ENCODE results near the gene PLCD3. TPM values are rescaled to one million over a fixed set of nuclear protein-coding genes. Genes with fewer than 3 reads are reported as not detected.
A peak's percentile ranks its signal among the peaks of the same experiment; 100 is the strongest.

The PLCD3 gene
- total and polyA plus RNA-seq, 9 of the 15 experiments (the other 6 are each of a cell fraction or from before 2014, with no cell fraction given): 0.20 to 22.6 (median 7.5) TPM

DNA sequence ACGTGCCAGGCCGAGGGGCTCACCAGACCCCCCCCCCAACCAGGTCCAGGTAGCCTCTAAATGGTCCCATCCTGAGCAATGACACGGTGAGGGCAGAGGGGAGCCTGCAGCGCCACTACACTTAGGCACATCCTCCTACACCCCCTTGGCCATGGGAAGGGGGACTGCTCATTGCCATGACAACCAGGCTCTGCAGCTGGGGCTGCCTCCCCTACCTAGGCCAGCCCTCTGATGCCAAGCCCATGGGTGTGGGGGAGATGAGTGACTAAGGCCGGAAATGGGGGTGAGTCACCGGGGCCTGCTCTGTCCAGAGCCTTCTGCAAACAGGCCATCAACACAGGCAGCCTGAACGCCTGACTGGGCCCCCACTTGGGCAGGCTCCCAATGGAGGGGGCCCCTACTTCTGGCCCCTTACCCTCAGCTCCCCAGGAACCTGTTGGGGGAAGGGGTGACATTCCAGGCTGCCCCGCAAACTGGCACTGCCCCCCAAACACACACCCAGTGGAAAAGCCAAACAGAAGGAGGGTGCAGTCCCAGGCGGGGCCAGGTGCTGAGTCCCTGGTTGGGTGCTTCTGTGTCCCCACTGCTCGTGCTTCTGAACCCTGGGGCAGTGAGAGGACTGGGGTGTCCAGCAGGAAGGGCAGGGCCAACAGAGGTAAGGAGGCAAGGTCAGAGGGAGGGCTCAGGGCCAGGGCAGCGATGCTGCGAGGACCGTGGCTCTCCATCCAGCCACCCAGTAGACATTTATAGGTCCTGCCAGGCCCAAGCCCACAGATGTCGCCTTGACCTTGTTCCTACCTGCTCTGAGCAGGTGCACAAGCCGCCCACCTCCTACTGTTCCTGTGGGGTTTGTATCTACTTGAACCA lies 8.2 kb downstream of the PLCD3 start (continued):
- TF ChIP-seq NFIC (IDR thresholded peaks at IDR 0.05) (peak; percentile 53), NCOA2 (IDR thresholded peaks at IDR 0.05; ENCODE audit: partially characterized antibody in 2 of 2) (no peak), ZSCAN32 (CRISPR knock-in tag; IDR thresholded peaks at IDR 0.05) (no peak), MTA2 (IDR thresholded peaks at IDR 0.05; ENCODE audit: low read depth) (no peak), MAFK (IDR thresholded peaks at IDR 0.05; ENCODE audit: low read length) (no peak), ZNF717 (CRISPR knock-in tag; IDR thresholded peaks at IDR 0.05) (no peak), ZNF347 (CRISPR knock-in tag; IDR thresholded peaks at IDR 0.05; ENCODE audit: low read depth) (no peak), KLF16 (IDR thresholded peaks at IDR 0.05) (no peak), ZNF551 (CRISPR knock-in tag; IDR thresholded peaks at IDR 0.05) (no peak), CCNT2 (IDR thresholded peaks at IDR 0.05; ENCODE audit: borderline replicate concordance, extremely low read depth, insufficient read length, low read depth, low read length) (no peak), ZFX (CRISPR knock-in tag; IDR thresholded peaks at IDR 0.05) (peak; percentile 83), ZNF384 (IDR thresholded peaks at IDR 0.05; ENCODE audit: low read depth, low read length) (no peak), ZNF75A (CRISPR knock-in tag; IDR thresholded peaks at IDR 0.05) (no peak)
- TF ChIP-seq, protein P1, sequence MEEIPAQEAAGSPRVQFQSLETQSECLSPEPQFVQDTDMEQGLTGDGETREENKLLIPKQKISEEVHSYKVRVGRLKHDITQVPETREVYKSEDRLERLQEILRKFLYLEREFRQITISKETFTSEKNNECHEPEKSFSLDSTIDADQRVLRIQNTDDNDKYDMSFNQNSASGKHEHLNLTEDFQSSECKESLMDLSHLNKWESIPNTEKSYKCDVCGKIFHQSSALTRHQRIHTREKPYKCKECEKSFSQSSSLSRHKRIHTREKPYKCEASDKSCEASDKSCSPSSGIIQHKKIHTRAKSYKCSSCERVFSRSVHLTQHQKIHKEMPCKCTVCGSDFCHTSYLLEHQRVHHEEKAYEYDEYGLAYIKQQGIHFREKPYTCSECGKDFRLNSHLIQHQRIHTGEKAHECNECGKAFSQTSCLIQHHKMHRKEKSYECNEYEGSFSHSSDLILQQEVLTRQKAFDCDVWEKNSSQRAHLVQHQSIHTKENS (CRISPR knock-in tag; IDR thresholded peaks at IDR 0.05): no peak
- TF ChIP-seq, protein P2, sequence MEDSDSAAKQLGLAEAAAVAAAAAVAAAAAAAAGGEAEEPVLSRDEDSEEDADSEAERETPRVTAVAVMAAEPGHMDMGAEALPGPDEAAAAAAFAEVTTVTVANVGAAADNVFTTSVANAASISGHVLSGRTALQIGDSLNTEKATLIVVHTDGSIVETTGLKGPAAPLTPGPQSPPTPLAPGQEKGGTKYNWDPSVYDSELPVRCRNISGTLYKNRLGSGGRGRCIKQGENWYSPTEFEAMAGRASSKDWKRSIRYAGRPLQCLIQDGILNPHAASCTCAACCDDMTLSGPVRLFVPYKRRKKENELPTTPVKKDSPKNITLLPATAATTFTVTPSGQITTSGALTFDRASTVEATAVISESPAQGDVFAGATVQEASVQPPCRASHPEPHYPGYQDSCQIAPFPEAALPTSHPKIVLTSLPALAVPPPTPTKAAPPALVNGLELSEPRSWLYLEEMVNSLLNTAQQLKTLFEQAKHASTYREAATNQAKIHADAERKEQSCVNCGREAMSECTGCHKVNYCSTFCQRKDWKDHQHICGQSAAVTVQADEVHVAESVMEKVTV (CRISPR knock-in tag; IDR thresholded peaks at IDR 0.05): no peak
- TF ChIP-seq, protein P3, sequence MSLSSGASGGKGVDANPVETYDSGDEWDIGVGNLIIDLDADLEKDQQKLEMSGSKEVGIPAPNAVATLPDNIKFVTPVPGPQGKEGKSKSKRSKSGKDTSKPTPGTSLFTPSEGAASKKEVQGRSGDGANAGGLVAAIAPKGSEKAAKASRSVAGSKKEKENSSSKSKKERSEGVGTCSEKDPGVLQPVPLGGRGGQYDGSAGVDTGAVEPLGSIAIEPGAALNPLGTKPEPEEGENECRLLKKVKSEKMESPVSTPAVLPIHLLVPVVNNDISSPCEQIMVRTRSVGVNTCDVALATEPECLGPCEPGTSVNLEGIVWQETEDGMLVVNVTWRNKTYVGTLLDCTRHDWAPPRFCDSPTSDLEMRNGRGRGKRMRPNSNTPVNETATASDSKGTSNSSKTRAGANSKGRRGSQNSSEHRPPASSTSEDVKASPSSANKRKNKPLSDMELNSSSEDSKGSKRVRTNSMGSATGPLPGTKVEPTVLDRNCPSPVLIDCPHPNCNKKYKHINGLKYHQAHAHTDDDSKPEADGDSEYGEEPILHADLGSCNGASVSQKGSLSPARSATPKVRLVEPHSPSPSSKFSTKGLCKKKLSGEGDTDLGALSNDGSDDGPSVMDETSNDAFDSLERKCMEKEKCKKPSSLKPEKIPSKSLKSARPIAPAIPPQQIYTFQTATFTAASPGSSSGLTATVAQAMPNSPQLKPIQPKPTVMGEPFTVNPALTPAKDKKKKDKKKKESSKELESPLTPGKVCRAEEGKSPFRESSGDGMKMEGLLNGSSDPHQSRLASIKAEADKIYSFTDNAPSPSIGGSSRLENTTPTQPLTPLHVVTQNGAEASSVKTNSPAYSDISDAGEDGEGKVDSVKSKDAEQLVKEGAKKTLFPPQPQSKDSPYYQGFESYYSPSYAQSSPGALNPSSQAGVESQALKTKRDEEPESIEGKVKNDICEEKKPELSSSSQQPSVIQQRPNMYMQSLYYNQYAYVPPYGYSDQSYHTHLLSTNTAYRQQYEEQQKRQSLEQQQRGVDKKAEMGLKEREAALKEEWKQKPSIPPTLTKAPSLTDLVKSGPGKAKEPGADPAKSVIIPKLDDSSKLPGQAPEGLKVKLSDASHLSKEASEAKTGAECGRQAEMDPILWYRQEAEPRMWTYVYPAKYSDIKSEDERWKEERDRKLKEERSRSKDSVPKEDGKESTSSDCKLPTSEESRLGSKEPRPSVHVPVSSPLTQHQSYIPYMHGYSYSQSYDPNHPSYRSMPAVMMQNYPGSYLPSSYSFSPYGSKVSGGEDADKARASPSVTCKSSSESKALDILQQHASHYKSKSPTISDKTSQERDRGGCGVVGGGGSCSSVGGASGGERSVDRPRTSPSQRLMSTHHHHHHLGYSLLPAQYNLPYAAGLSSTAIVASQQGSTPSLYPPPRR (CRISPR knock-in tag; IDR thresholded peaks at IDR 0.05; ENCODE audit: borderline replicate concordance): no peak
- TF ChIP-seq, protein P4, sequence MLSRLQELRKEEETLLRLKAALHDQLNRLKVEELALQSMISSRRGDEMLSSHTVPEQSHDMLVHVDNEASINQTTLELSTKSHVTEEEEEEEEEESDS (CRISPR knock-in tag; IDR thresholded peaks at IDR 0.05): no peak
- TF ChIP-seq, protein P5, sequence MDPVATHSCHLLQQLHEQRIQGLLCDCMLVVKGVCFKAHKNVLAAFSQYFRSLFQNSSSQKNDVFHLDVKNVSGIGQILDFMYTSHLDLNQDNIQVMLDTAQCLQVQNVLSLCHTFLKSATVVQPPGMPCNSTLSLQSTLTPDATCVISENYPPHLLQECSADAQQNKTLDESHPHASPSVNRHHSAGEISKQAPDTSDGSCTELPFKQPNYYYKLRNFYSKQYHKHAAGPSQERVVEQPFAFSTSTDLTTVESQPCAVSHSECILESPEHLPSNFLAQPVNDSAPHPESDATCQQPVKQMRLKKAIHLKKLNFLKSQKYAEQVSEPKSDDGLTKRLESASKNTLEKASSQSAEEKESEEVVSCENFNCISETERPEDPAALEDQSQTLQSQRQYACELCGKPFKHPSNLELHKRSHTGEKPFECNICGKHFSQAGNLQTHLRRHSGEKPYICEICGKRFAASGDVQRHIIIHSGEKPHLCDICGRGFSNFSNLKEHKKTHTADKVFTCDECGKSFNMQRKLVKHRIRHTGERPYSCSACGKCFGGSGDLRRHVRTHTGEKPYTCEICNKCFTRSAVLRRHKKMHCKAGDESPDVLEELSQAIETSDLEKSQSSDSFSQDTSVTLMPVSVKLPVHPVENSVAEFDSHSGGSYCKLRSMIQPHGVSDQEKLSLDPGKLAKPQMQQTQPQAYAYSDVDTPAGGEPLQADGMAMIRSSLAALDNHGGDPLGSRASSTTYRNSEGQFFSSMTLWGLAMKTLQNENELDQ (CRISPR knock-in tag; IDR thresholded peaks at IDR 0.05; ENCODE audit: borderline replicate concordance): no peak

Data from K562 (cell line).